ENCODE data around the gene KPNA3.

GRCh38 chr13:49653478-49653877, 139.0 kb downstream of the KPNA3 start:
- TF ChIP-seq EZH2phosphoT487 (IDR thresholded peaks at IDR 0.05; ENCODE audit: low read length) (no peak), CTCF (IDR thresholded peaks at IDR 0.05; ENCODE audit: low read length) (no peak), EZH2 (optimal IDR thresholded peaks at IDR 0.05; ENCODE audit: low read depth, low read length) (no peak)
